Neural cell (in vitro differentiated cells): ENCODE measurements around the gene BMP7. TPM values are rescaled to one million over a fixed set of nuclear protein-coding genes. Genes with fewer than 3 reads are reported as not detected.

Source experiments
- H2AFZ ChIP-seq: fragments of 200-600, 300-800 bp; sonication (generic), shearing (Covaris generic); 2 replicates; pipeline ENCODE4 v1.6.0; 2014; ENCODE audit warnings: low read depth, mild to moderate bottlenecking, antibody characterized with exemption, low read length, moderate library complexity
- H3F3A ChIP-seq: fragments of 200-600 bp; shearing (Covaris generic); 2 replicates; pipeline ENCODE4 v1.6.1; 2016; ENCODE audit warnings: mild to moderate bottlenecking, moderate library complexity, mixed read lengths, antibody characterized with exemption, low read length; ENCODE audit not compliant: insufficient read depth, poor library complexity, severe bottlenecking
- H3K27ac ChIP-seq: fragments of 200-600, 300-800 bp; sonication (generic), shearing (Covaris generic); 2 replicates; pipeline ENCODE4 v1.5.1; 2014; ENCODE audit warnings: mild to moderate bottlenecking, low read length, moderate library complexity
- H3K27me3 ChIP-seq: fragments of 300-800, 200-600 bp; sonication (generic), shearing (Covaris generic); 2 replicates; pipeline ENCODE4 v1.6.0; 2014; ENCODE audit warnings: mild to moderate bottlenecking, low read depth, low read length, moderate library complexity; ENCODE audit not compliant: insufficient read depth
- H3K36me3 ChIP-seq: fragments of 300-800, 200-600 bp; sonication (generic), shearing (Covaris generic); 2 replicates; pipeline ENCODE4 v1.5.1; 2014; ENCODE audit warnings: mild to moderate bottlenecking, antibody characterized with exemption, low read length, moderate library complexity; ENCODE audit not compliant: insufficient read depth
- H3K4me2 ChIP-seq: fragments of 300-800, 200-600 bp; sonication (generic), shearing (Covaris generic); 2 replicates; pipeline ENCODE4 v1.6.0; 2014; ENCODE audit warnings: mild to moderate bottlenecking, low read length
- H3K4me3 ChIP-seq: fragments of 300-800, 200-600 bp; sonication (generic), shearing (Covaris generic); 2 replicates; pipeline ENCODE4 v1.5.1; 2014; ENCODE audit warnings: mild to moderate bottlenecking, low read length, moderate library complexity
- H3K79me2 ChIP-seq: fragments of 200-600 bp; shearing (Covaris generic); replicated peaks from 2 replicates; pipeline ENCODE4 v1.6.0; 2014; ENCODE audit warnings: mild to moderate bottlenecking, low read length, moderate library complexity; ENCODE audit not compliant: insufficient read depth
- H3K9ac ChIP-seq: fragments of 300-800, 200-600 bp; sonication (generic), shearing (Covaris generic); 2 replicates; pipeline ENCODE4 v1.6.1; 2016; ENCODE audit warnings: mild to moderate bottlenecking, low read length, mixed read lengths
- H3K9me2 ChIP-seq: fragments of 200-600 bp; shearing (Covaris generic); 2 replicates; pipeline ENCODE4 v1.6.1; 2016; ENCODE audit warnings: mild to moderate bottlenecking, low read length, mixed read lengths; ENCODE audit not compliant: insufficient read depth
- H3K9me3 ChIP-seq: fragments of 200-600, 300-800 bp; sonication (generic), shearing (Covaris generic); 2 replicates; pipeline ENCODE4 v1.6.1; 2016; ENCODE audit warnings: mild to moderate bottlenecking, mixed run types, low read length, moderate library complexity, mixed read lengths
- H4K20me1 ChIP-seq: fragments of 200-600 bp; shearing (Covaris generic); 2 replicates; pipeline ENCODE4 v1.6.1; 2016; ENCODE audit warnings: mild to moderate bottlenecking, mixed run types; ENCODE audit not compliant: insufficient read depth
- CTCF ChIP-seq: fragments of 450-650 bp; IDR thresholded peaks from 2 replicates; pipeline ENCODE4 v1.5.1; 2014; ENCODE audit warnings: antibody characterized with exemption, mild to moderate bottlenecking, moderate library complexity; ENCODE audit not compliant: poor library complexity, severe bottlenecking
- EP300 ChIP-seq: fragments of 450-650 bp; conservative IDR thresholded peaks from 2 replicates; pipeline ENCODE4 v1.6.1; 2014; ENCODE audit warnings: antibody characterized with exemption, mild to moderate bottlenecking, moderate library complexity; ENCODE audit not compliant: poor library complexity, severe bottlenecking
- EZH2 ChIP-seq: fragments of 200-600, 300-800 bp; shearing (Covaris generic), sonication (generic); IDR thresholded peaks from 2 replicates; pipeline ENCODE4 v1.6.1; 2014; ENCODE audit warnings: antibody characterized with exemption, low read length, borderline replicate concordance, mild to moderate bottlenecking; ENCODE audit not compliant: insufficient read depth, poor library complexity, severe bottlenecking
- MXI1 ChIP-seq: fragments of 450-650 bp; conservative IDR thresholded peaks from 2 replicates; pipeline ENCODE4 v1.6.1; 2014; ENCODE audit warnings: antibody characterized with exemption, mild to moderate bottlenecking; ENCODE audit not compliant: poor library complexity, severe bottlenecking
- POLR2AphosphoS5 ChIP-seq: IDR thresholded peaks from 2 replicates; pipeline ENCODE4 v1.6.1; 2012
- RAD21 ChIP-seq: fragments of 450-650 bp; conservative IDR thresholded peaks from 2 replicates; pipeline ENCODE4 v1.6.1; 2014; ENCODE audit warnings: antibody characterized with exemption, mild to moderate bottlenecking, moderate library complexity
- REST ChIP-seq: IDR thresholded peaks from 2 replicates; pipeline ENCODE4 v1.6.1; 2012; ENCODE audit warnings: borderline replicate concordance
- SMC3 ChIP-seq: fragments of 450-650 bp; conservative IDR thresholded peaks from 2 replicates; pipeline ENCODE4 v1.6.1; 2014; ENCODE audit warnings: antibody characterized with exemption, mild to moderate bottlenecking, moderate library complexity; ENCODE audit not compliant: poor library complexity
- TAF1 ChIP-seq: IDR thresholded peaks from 2 replicates; pipeline ENCODE4 v1.6.1; 2012; ENCODE audit warnings: low read depth
- polyA plus RNA-seq: library from polyadenylated mRNA; depleted of rRNA; stranded (reverse); fragments of >200 nt; gene quantifications from 2 replicates; pipeline ENCODE4 v1.2.3, GENCODE V29; 2014

Gene BMP7
- polyA plus RNA-seq, 1 donor from 2014 or later = 3.6 TPM

GRCh38 chr20:57272883-57273535, 6.6 kb upstream of the BMP7 start:
- Histone ChIP-seq H3F3A (no peaks in the 10 kb centered on the region), H2AFZ (no peak overlapping the region), H3K36me3 (no peaks in the 10 kb centered on the region), H3K9ac (no peak overlapping the region), H3K9me2 (no peaks in the 10 kb centered on the region), H3K27me3 (peaks cover 12% of the 10 kb centered on the region), H3K27ac (no peak overlapping the region), H4K20me1 (no peaks in the 10 kb centered on the region), H3K4me3 (no peak overlapping the region), H3K79me2 (no peaks in the 10 kb centered on the region), H3K4me2 (no peak overlapping the region), H3K9me3 (no peaks in the 10 kb centered on the region)
- TF ChIP-seq CTCF = no peak
- TF ChIP-seq POLR2AphosphoS5 = no peak
- no peak for TF ChIP-seq RAD21
- TF ChIP-seq REST = no peak
- no peak for TF ChIP-seq MXI1
- no peak for TF ChIP-seq TAF1
- TF ChIP-seq EP300 = no peak
- no peak for TF ChIP-seq EZH2
- TF ChIP-seq SMC3 = no peak

GRCh38 chr20:57270204-57270984, 4.0 kb upstream of the BMP7 start:
- Histone ChIP-seq H3K27me3 (peaks cover 38% of the 10 kb centered on the region), H3K9me3 (no peaks in the 10 kb centered on the region), H3K27ac (no peak overlapping the region), H4K20me1 (no peaks in the 10 kb centered on the region), H3K9me2 (no peaks in the 10 kb centered on the region), H3K79me2 (no peaks in the 10 kb centered on the region), H2AFZ (no peak overlapping the region), H3K4me2 (no peak overlapping the region), H3K9ac (no peak overlapping the region), H3F3A (no peaks in the 10 kb centered on the region), H3K4me3 (no peak overlapping the region), H3K36me3 (no peaks in the 10 kb centered on the region)
- TF ChIP-seq MXI1 (no peak), CTCF (no peak), EP300 (no peak), SMC3 (no peak), EZH2 (no peak), POLR2AphosphoS5 (no peak), REST (no peak), RAD21 (no peak), TAF1 (no peak)
